Panc1 (cell line): ENCODE results near the gene DGKG.

Experiments
- CTCF ChIP-seq: fragments of 450-650 bp; IDR thresholded peaks from 2 replicates; pipeline ENCODE4 v1.5.1; 2017; ENCODE audit warnings: mild to moderate bottlenecking
- POLR2AphosphoS5 ChIP-seq: IDR thresholded peaks from 2 replicates; pipeline ENCODE4 v1.6.1; 2012; ENCODE audit warnings: mild to moderate bottlenecking, low read depth, low read length, moderate library complexity
- SIN3A ChIP-seq: IDR thresholded peaks from 2 replicates; pipeline ENCODE4 v1.6.1; 2012; ENCODE audit warnings: low read depth, mild to moderate bottlenecking, low read length, moderate library complexity, borderline replicate concordance; ENCODE audit not compliant: insufficient read depth
- TCF7L2 ChIP-seq: IDR thresholded peaks from 2 replicates; pipeline ENCODE4 v1.6.1; 2011; ENCODE audit warnings: mild to moderate bottlenecking, low read depth, low read length, inconsistent platforms
- TF ChIP-seq, protein P1 (sequence below), 2 experiments: IDR thresholded peaks; 2 replicates each; pipeline ENCODE4 v1.6.1; 2011 to 2012; ENCODE audit warnings: low read depth in 2 of 2, control low read depth in 1 of 2, low read length in 1 of 2, mild to moderate bottlenecking in 1 of 2, moderate library complexity in 1 of 2; ENCODE audit not compliant: insufficient read depth in 1 of 2

- TF ChIP-seq SIN3A (no peak; the same call in 1 of the 2 replicates), POLR2AphosphoS5 (peak; percentile 44; the same call in 1 of the 2 replicates), CTCF (no peak), TCF7L2 (no peak)
- TF ChIP-seq, protein P1, sequence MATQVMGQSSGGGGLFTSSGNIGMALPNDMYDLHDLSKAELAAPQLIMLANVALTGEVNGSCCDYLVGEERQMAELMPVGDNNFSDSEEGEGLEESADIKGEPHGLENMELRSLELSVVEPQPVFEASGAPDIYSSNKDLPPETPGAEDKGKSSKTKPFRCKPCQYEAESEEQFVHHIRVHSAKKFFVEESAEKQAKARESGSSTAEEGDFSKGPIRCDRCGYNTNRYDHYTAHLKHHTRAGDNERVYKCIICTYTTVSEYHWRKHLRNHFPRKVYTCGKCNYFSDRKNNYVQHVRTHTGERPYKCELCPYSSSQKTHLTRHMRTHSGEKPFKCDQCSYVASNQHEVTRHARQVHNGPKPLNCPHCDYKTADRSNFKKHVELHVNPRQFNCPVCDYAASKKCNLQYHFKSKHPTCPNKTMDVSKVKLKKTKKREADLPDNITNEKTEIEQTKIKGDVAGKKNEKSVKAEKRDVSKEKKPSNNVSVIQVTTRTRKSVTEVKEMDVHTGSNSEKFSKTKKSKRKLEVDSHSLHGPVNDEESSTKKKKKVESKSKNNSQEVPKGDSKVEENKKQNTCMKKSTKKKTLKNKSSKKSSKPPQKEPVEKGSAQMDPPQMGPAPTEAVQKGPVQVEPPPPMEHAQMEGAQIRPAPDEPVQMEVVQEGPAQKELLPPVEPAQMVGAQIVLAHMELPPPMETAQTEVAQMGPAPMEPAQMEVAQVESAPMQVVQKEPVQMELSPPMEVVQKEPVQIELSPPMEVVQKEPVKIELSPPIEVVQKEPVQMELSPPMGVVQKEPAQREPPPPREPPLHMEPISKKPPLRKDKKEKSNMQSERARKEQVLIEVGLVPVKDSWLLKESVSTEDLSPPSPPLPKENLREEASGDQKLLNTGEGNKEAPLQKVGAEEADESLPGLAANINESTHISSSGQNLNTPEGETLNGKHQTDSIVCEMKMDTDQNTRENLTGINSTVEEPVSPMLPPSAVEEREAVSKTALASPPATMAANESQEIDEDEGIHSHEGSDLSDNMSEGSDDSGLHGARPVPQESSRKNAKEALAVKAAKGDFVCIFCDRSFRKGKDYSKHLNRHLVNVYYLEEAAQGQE (IDR thresholded peaks at IDR 0.05; ENCODE audit: insufficient read depth in 1 of 2, low read depth in 2 of 2, low read length in 1 of 2): no peak
These were observed 254.6 kb downstream of the DGKG start for GRCh38 chr3:186107215-186108105.
